Activated CD4-positive, alpha-beta memory T cell treated with anti-CD3 and anti-CD28 coated beads for 36 hours (primary cell): Measurements from ENCODE around the gene IRF8. TPM values are rescaled to one million over a fixed set of nuclear protein-coding genes. Genes with fewer than 3 reads are reported as not detected.

Experiments used
- CTCF ChIA-PET: fragments of 350-600 bp; sonication (Branson Sonifier 250); formaldehyde crosslinking; loops from one replicate; lab custom pipeline; 2021; ENCODE audit warnings: antibody characterized with exemption, inconsistent platforms; lab: Charles Lee
- POLR2A ChIA-PET: fragments of 350-600 bp; sonication (Branson Sonifier 250); formaldehyde crosslinking; loops from one replicate; lab custom pipeline; 2021; ENCODE audit warnings: antibody characterized with exemption; lab: Charles Lee
- DNase-seq: peaks from one replicate; pipeline ENCODE4 v3.0.0-alpha.2; 2020
- H3K27ac Mint-ChIP-seq: one replicate; pipeline ENCODE4 v1.8.0; 2021; ENCODE audit warnings: mixed read lengths
- H3K27me3 Mint-ChIP-seq: one replicate; pipeline ENCODE4 v1.8.0; 2021; ENCODE audit warnings: mixed read lengths
- H3K36me3 Mint-ChIP-seq: one replicate; pipeline ENCODE4 v1.8.0; 2021; ENCODE audit warnings: mixed read lengths
- H3K4me1 Mint-ChIP-seq: one replicate; pipeline ENCODE4 v1.8.0; 2021; ENCODE audit warnings: low read depth, mixed read lengths
- H3K4me3 Mint-ChIP-seq: one replicate; pipeline ENCODE4 v1.8.0; 2021; ENCODE audit warnings: mild to moderate bottlenecking, mixed read lengths
- H3K9me3 Mint-ChIP-seq: one replicate; pipeline ENCODE4 v1.8.0; 2021; ENCODE audit warnings: mixed read lengths
- intact Hi-C: fragments of 100-400 bp; cut with micrococcal nuclease; formaldehyde crosslinking; loops from one replicate; pipeline ENCODE4 v1.15.1; 2023
- total RNA-seq, 2 experiments: library from RNA; stranded (reverse); gene quantifications; one replicate each; pipeline ENCODE4 v1.2.3, GENCODE V29; 2021

IRF8 gene
- total RNA-seq, 2 experiments from 2014 or later, result 41.7 to 43.1 TPM

- Mint-ChIP-seq H3K4me3 (no peak overlapping the region), H3K27me3 (peaks cover 37% of the 10 kb centered on the region), H3K27ac (no peak overlapping the region), H3K36me3 (no peaks in the 10 kb centered on the region), H3K9me3 (no peaks in the 10 kb centered on the region), H3K4me1 (peaks cover 39% of the 10 kb centered on the region)
- POLR2A ChIA-PET, result no interaction called here
- CTCF ChIA-PET, result no interaction called here
- no peak for DNase-seq
- intact Hi-C loops, result no loop called here
Observed at GRCh38 chr16:85884808-85885463, 14.0 kb upstream of the IRF8 start.

- Mint-ChIP-seq H3K27ac (no peak overlapping the region), H3K27me3 (peaks cover 37% of the 10 kb centered on the region), H3K4me3 (no peak overlapping the region), H3K9me3 (no peaks in the 10 kb centered on the region), H3K36me3 (no peaks in the 10 kb centered on the region), H3K4me1 (peaks cover 36% of the 10 kb centered on the region)
- intact Hi-C loops, result no loop called here
- ChIA-PET POLR2A (no interaction called here), CTCF (interaction anchor here (1.2 kb wide), 1 partner anchor 64 kb away, joined by 3 read pairs; no protein-coding TSS in a partner anchor)
- DNase-seq, result no peak
Observed at GRCh38 chr16:85885537-85885936, 13.4 kb upstream of the IRF8 start.

- ChIA-PET CTCF (no interaction called here), POLR2A (interaction anchor here (1.1 kb wide), 1 partner anchor 10 kb away, joined by 3 read pairs; no protein-coding TSS in a partner anchor)
- peaks cover 27% of the 10 kb centered on the region for H3K4me1 Mint-ChIP-seq
- intact Hi-C loops, result loop anchor here (1.0 to 2.0 kb wide), 6 partner anchors 8 to 102 kb away; no protein-coding TSS in a partner anchor
- H3K4me3 Mint-ChIP-seq, result no peak overlapping the region
- DNase-seq, result peak; percentile 57
- H3K27me3 Mint-ChIP-seq, result peaks cover 29% of the 10 kb centered on the region
- H3K27ac Mint-ChIP-seq, result peak overlapping the region; percentile 52
- no peaks in the 10 kb centered on the region for H3K36me3 Mint-ChIP-seq
- H3K9me3 Mint-ChIP-seq, result no peaks in the 10 kb centered on the region
Observed at GRCh38 chr16:85888405-85889331, 10.3 kb upstream of the IRF8 start.

- no peak overlapping the region for H3K27ac Mint-ChIP-seq
- H3K36me3 Mint-ChIP-seq, result no peaks in the 10 kb centered on the region
- peaks cover 18% of the 10 kb centered on the region for H3K27me3 Mint-ChIP-seq
- peaks cover 27% of the 10 kb centered on the region for H3K4me1 Mint-ChIP-seq
- intact Hi-C loops, result no loop called here
- H3K4me3 Mint-ChIP-seq, result no peak overlapping the region
- no peak for DNase-seq
- no peaks in the 10 kb centered on the region for H3K9me3 Mint-ChIP-seq
- ChIA-PET POLR2A (interaction anchor here (1.0 to 1.2 kb wide), 2 partner anchors 11 to 69 kb away, joined by 3 read pairs; no protein-coding TSS in a partner anchor), CTCF (interaction anchor here (4.7 kb wide), 1 partner anchor 71 kb away, joined by 38 read pairs; no protein-coding TSS in a partner anchor)
Observed at GRCh38 chr16:85891033-85891775, 7.8 kb upstream of the IRF8 start.

- peaks cover 18% of the 10 kb centered on the region for H3K27me3 Mint-ChIP-seq
- peaks cover 27% of the 10 kb centered on the region for H3K4me1 Mint-ChIP-seq
- DNase-seq, result no peak
- ChIA-PET POLR2A (interaction anchor here (1.0 kb wide), 1 partner anchor 70 kb away, joined by 3 read pairs; no protein-coding TSS in a partner anchor), CTCF (interaction anchor here (1.1 to 4.7 kb wide), 2 partner anchors 71 to 74 kb away, joined by 3 to 38 read pairs; no protein-coding TSS in a partner anchor)
- intact Hi-C loops, result no loop called here
- no peak overlapping the region for H3K4me3 Mint-ChIP-seq
- H3K27ac Mint-ChIP-seq, result no peak overlapping the region
- no peaks in the 10 kb centered on the region for H3K9me3 Mint-ChIP-seq
- H3K36me3 Mint-ChIP-seq, result no peaks in the 10 kb centered on the region
Observed at GRCh38 chr16:85891776-85892166, 7.2 kb upstream of the IRF8 start.

- ChIA-PET POLR2A (no interaction called here), CTCF (interaction anchor here (1.1 to 4.7 kb wide), 2 partner anchors 72 to 75 kb away, joined by 3 to 38 read pairs; no protein-coding TSS in a partner anchor)
- DNase-seq, result no peak
- H3K9me3 Mint-ChIP-seq, result no peaks in the 10 kb centered on the region
- intact Hi-C loops, result no loop called here
- H3K27ac Mint-ChIP-seq, result no peak overlapping the region
- H3K4me1 Mint-ChIP-seq, result peaks cover 31% of the 10 kb centered on the region
- H3K36me3 Mint-ChIP-seq, result no peaks in the 10 kb centered on the region
- no peak overlapping the region for H3K4me3 Mint-ChIP-seq
- peaks cover 16% of the 10 kb centered on the region for H3K27me3 Mint-ChIP-seq
Observed at GRCh38 chr16:85892760-85893159, 6.2 kb upstream of the IRF8 start.

GRCh38 chr16:85894266-85894665, 4.7 kb upstream of the IRF8 start:
- CTCF ChIA-PET, result interaction anchor here (4.7 kb wide), 1 partner anchor 74 kb away, joined by 38 read pairs; no protein-coding TSS in a partner anchor
- POLR2A ChIA-PET, result no interaction called here
- DNase-seq, result peak; percentile 42
- intact Hi-C loops, result loop anchor here (2.0 kb wide), 1 partner anchor 73 kb away; no protein-coding TSS in a partner anchor
- Mint-ChIP-seq H3K4me1 (peaks cover 23% of the 10 kb centered on the region), H3K9me3 (no peaks in the 10 kb centered on the region), H3K27ac (no peak overlapping the region), H3K4me3 (no peak overlapping the region), H3K36me3 (no peaks in the 10 kb centered on the region), H3K27me3 (peaks cover 20% of the 10 kb centered on the region)

- Mint-ChIP-seq H3K4me3 (peak overlapping the region; percentile 7), H3K27me3 (peaks cover 28% of the 10 kb centered on the region), H3K9me3 (no peaks in the 10 kb centered on the region), H3K27ac (no peak overlapping the region), H3K36me3 (peaks cover 10% of the 10 kb centered on the region), H3K4me1 (peaks cover 26% of the 10 kb centered on the region)
- no peak for DNase-seq
- CTCF ChIA-PET, result no interaction called here
- POLR2A ChIA-PET, result no interaction called here
- intact Hi-C loops, result loop anchor here (1.0 to 5.0 kb wide), 2 partner anchors 8 to 1710 kb away; partner anchors contain the start of gene TAF1C
Observed at GRCh38 chr16:85897382-85897781, 1.6 kb upstream of the IRF8 start.

- intact Hi-C loops, result loop anchor here (5.0 kb wide), 1 partner anchor 1712 kb away; the partner anchor contains the start of gene TAF1C
- H3K9me3 Mint-ChIP-seq, result no peaks in the 10 kb centered on the region
- H3K36me3 Mint-ChIP-seq, result peaks cover 25% of the 10 kb centered on the region
- POLR2A ChIA-PET, result interaction anchor here (1.6 kb wide), 1 partner anchor 25 kb away, joined by 4 read pairs; no protein-coding TSS in a partner anchor
- H3K27ac Mint-ChIP-seq, result peak overlapping the region; percentile 76
- H3K27me3 Mint-ChIP-seq, result peaks cover 28% of the 10 kb centered on the region
- CTCF ChIA-PET, result interaction anchor here (5.3 to 7.0 kb wide), 2 partner anchors 79 to 89 kb away, joined by 28 to 48 read pairs; no protein-coding TSS in a partner anchor
- H3K4me1 Mint-ChIP-seq, result peaks cover 44% of the 10 kb centered on the region
- peak overlapping the region; percentile 82 for H3K4me3 Mint-ChIP-seq
- no peak for DNase-seq
Observed at GRCh38 chr16:85899444-85899843, 482 bp downstream of the IRF8 start.

GRCh38 chr16:85900027-85900792, 1.2 kb downstream of the IRF8 start:
- Mint-ChIP-seq H3K36me3 (peaks cover 32% of the 10 kb centered on the region), H3K9me3 (no peaks in the 10 kb centered on the region), H3K27ac (peak overlapping the region; percentile 63), H3K4me1 (peaks cover 47% of the 10 kb centered on the region), H3K4me3 (peak overlapping the region; percentile 82), H3K27me3 (peaks cover 23% of the 10 kb centered on the region)
- ChIA-PET POLR2A (interaction anchor here (1.6 kb wide), 1 partner anchor 24 kb away, joined by 4 read pairs; no protein-coding TSS in a partner anchor), CTCF (interaction anchor here (5.3 to 7.0 kb wide), 2 partner anchors 80 to 88 kb away, joined by 28 to 48 read pairs; no protein-coding TSS in a partner anchor)
- DNase-seq, result no peak
- intact Hi-C loops, result no loop called here
